Transverse colon (tissue), 4 donors: ENCODE measurements around the gene ADCY2. TPM values are rescaled to one million over a fixed set of nuclear protein-coding genes. Genes with fewer than 3 reads are reported as not detected.

Experiments used
- DNase-seq: peaks from one replicate; pipeline ENCODE4 v3.0.0-alpha.2; 2019
- H3K27ac ChIP-seq, 4 donors: fragments of 200-600 bp; sonication (generic); 2 replicates each; pipeline ENCODE4 v1.5.1; 2016 to 2018; ENCODE audit warnings: inconsistent platforms in 4 of 4
- H3K27me3 ChIP-seq: fragments of 200-600 bp; sonication (generic); 2 replicates; pipeline ENCODE4 v1.5.1; 2017; ENCODE audit warnings: inconsistent platforms
- H3K36me3 ChIP-seq, 4 donors: fragments of 200-600 bp; sonication (generic); 2 replicates each; pipeline ENCODE4 v1.5.1; 2017 to 2019; ENCODE audit warnings: inconsistent platforms in 4 of 4
- H3K4me1 ChIP-seq, 4 donors: fragments of 200-600 bp; sonication (generic); 2 replicates each; pipeline ENCODE4 v1.5.1; 2017 to 2020; ENCODE audit warnings: inconsistent platforms in 4 of 4
- H3K4me3 ChIP-seq, 4 donors: fragments of 200-600 bp; sonication (generic); 1 replicate in 1 of 4; 2 replicates in 3 of 4; pipeline versions ENCODE4 v1.5.1 to v1.6.1; 2017 to 2019; ENCODE audit warnings: inconsistent platforms in 4 of 4
- H3K9me3 ChIP-seq, 2 donors: fragments of 200-600 bp; sonication (generic); 2 replicates each; pipeline ENCODE4 v1.5.1; 2017 to 2019; ENCODE audit warnings: inconsistent platforms in 2 of 2
- CTCF ChIP-seq, 5 experiments: fragments of 200-600 bp in 3 of 5; fragments of 450-650 bp in 2 of 5; sonication (generic) in 3 of 5; IDR thresholded peaks; 1 replicate in 2 of 5; 2 replicates in 3 of 5; pipeline ENCODE4 v1.5.1; 2016 to 2017; ENCODE audit warnings: antibody characterized with exemption in 5 of 5, inconsistent platforms in 3 of 5, mild to moderate bottlenecking in 2 of 5, moderate library complexity in 1 of 5
- EP300 ChIP-seq: sonication (generic); formaldehyde crosslinking; IDR thresholded peaks from one replicate; pipeline ENCODE4 v1.6.1; 2017; ENCODE audit warnings: antibody characterized with exemption, low read depth
- POLR2A ChIP-seq: fragments of 450-650 bp; IDR thresholded peaks from one replicate; pipeline ENCODE4 v1.6.1; 2016; ENCODE audit warnings: antibody characterized with exemption, mild to moderate bottlenecking, moderate library complexity
- POLR2AphosphoS5 ChIP-seq, 3 donors: sonication (generic); formaldehyde crosslinking; IDR thresholded peaks; one replicate each; pipeline ENCODE4 v1.6.1; 2016; ENCODE audit warnings: antibody characterized with exemption in 3 of 3
- WGBS, 2 donors: methylation state at CpG; one replicate each; pipeline ENCODE4 v1.1.5; 2018; ENCODE audit warnings: low coverage in 1 of 2; 5-methylcytosine and 5-hydroxymethylcytosine counted together
- in situ Hi-C, 4 donors: fragments of 200-750 bp; cut with MboI; loops; one replicate each; pipeline versions ENCODE4 v1.15.0 to v1.15.1; 2017; ENCODE audit warnings: low sequenced_read_pairs in 3 of 4, low pct_ligation_motif_present in 1 of 4, low pct_unique_long_range_greater_than_20kb in 1 of 4
- intact Hi-C: fragments of 100-400 bp; cut with DNase I; formaldehyde crosslinking; loops from one replicate; pipeline ENCODE4 v1.15.1; 2023; ENCODE audit warnings: low total_unique reads
- total RNA-seq, 4 donors: library from RNA; depleted of rRNA; stranded (reverse); fragments of >200 nt; gene quantifications; one replicate each; pipeline ENCODE4 v1.1.0, GENCODE V29; 2016

ADCY2 gene
- total RNA-seq, 4 donors from 2014 or later: 1.4 to 4.5 (median 3.1) TPM

- H3K36me3 ChIP-seq: no peaks in the 10 kb centered on the region
- intact Hi-C loops (loop anchor here (10.0 kb wide), 1 partner anchor 356 kb away; no protein-coding TSS in a partner anchor), in situ Hi-C loops (loop anchor here in 2 of 4 donors (10.0 to 25.0 kb wide), 3 partner anchors 346 to 611 kb away; no protein-coding TSS in a partner anchor)
- no peak for TF ChIP-seq POLR2A
- TF ChIP-seq POLR2AphosphoS5 (IDR thresholded peaks at IDR 0.05): no peak
- TF ChIP-seq EP300: no peak
- 76 to 84% methylated on average over 5 to 6 of the region's 6 CpGs for WGBS, 2 donors
- no peak overlapping the region for H3K27ac ChIP-seq
- H3K4me3 ChIP-seq: no peak overlapping the region
- H3K27me3 ChIP-seq: peaks cover 56% of the 10 kb centered on the region
- DNase-seq: no peak
- H3K9me3 ChIP-seq: no peaks in the 10 kb centered on the region
- H3K4me1 ChIP-seq: peaks cover 0 to 9% (median 5%) of the 10 kb centered on the region in 4 donors
Measured at GRCh38 chr5:7398596-7399280, 2.8 kb downstream of the ADCY2 start.

DNA sequence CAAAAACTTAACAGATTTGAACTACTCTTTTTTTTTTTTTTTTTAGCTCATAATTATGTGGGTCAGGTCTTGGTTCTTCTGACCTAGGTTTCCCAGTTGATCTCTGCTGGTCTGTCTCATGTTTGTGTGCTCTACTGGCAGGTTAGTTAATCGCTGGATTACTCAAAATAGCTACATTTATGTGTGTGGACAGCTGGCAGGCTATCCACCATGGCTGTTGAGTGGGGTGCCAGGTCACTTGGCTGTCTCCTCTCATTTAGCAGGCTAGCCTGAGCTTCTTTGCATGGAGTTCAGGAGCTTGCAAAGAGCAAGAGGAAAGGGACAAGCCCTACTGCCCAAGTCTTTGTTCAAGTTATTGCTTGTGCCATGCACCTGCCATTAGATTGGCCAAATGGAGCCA is 9.3 kb downstream of the ADCY2 start:
- in situ Hi-C loops: no loop called here
- Histone ChIP-seq H3K27ac (no peak overlapping the region), H3K9me3 (no peaks in the 10 kb centered on the region), H3K27me3 (no peaks in the 10 kb centered on the region), H3K36me3 (no peaks in the 10 kb centered on the region), H3K4me1 (no peaks in the 10 kb centered on the region), H3K4me3 (no peak overlapping the region)
- TF ChIP-seq EP300: no peak
- no peak for TF ChIP-seq CTCF (IDR thresholded peaks at IDR 0.05)
- TF ChIP-seq POLR2AphosphoS5 (IDR thresholded peaks at IDR 0.05): no peak
- WGBS, 2 donors: 67 to 83% methylated on average over 1 of the region's 1 CpG
- DNase-seq: no peak
- intact Hi-C loops: no loop called here

GRCh38 chr5:7410936-7411511 is 15.1 kb downstream of the ADCY2 start:
- Histone ChIP-seq H3K27me3 (no peaks in the 10 kb centered on the region), H3K4me1 (no peaks in the 10 kb centered on the region), H3K4me3 (no peak overlapping the region), H3K36me3 (no peaks in the 10 kb centered on the region), H3K27ac (no peak overlapping the region), H3K9me3 (no peaks in the 10 kb centered on the region)
- in situ Hi-C loops: no loop called here
- DNase-seq: no peak
- intact Hi-C loops: no loop called here
- WGBS, 2 donors: 58 to 66% methylated on average over 2 to 5 of the region's 5 CpGs
- TF ChIP-seq EP300: no peak
- no peak for TF ChIP-seq POLR2A
- no peak for TF ChIP-seq CTCF (IDR thresholded peaks at IDR 0.05)
- TF ChIP-seq POLR2AphosphoS5 (IDR thresholded peaks at IDR 0.05): no peak

DNA sequence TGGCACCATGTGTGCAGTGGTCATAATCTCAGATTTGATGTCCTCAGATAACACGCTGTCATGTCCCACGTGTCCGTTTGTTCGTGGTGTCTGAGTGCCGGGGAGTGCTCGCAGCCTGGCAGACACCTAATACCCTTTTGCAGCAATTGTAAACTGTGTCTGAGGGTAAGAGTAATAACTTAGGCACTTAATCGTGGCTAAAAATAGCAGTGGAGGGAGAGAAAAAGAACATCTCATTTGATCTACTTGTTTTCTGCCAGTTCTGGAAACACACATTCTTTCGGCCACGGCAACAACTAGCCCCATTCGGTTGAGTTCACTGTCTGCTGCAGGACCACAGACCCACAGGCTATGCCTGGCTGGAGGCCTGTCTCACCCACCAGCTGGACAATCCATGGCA is 16.5 kb downstream of the ADCY2 start:
- intact Hi-C loops (no loop called here), in situ Hi-C loops (no loop called here)
- Histone ChIP-seq H3K27ac (no peak overlapping the region), H3K36me3 (no peaks in the 10 kb centered on the region), H3K4me1 (no peaks in the 10 kb centered on the region), H3K4me3 (no peak overlapping the region), H3K27me3 (no peaks in the 10 kb centered on the region), H3K9me3 (no peaks in the 10 kb centered on the region)
- no peak for TF ChIP-seq POLR2AphosphoS5 (IDR thresholded peaks at IDR 0.05)
- no peak for TF ChIP-seq POLR2A
- TF ChIP-seq CTCF (IDR thresholded peaks at IDR 0.05): no peak
- TF ChIP-seq EP300: no peak
- WGBS, 2 donors: 58 to 81% methylated on average over 3 to 10 of the region's 10 CpGs
- no peak for DNase-seq
